ENCODE data around the gene CLIP1. TPM values are rescaled to one million over a fixed set of nuclear protein-coding genes. Genes with fewer than 3 reads are reported as not detected.

CLIP1 gene
- polyA plus RNA-seq, 1 of the 3 experiments (the other 2 are of a cell fraction) = 33.9 TPM

- H3K4me2 ChIP-seq = no peak overlapping the region
- H4K20me1 ChIP-seq (ENCODE audit: insufficient read depth) = no peaks in the 10 kb centered on the region
- no peaks in the 10 kb centered on the region for H3K9me3 ChIP-seq
- ChIA-PET CTCF (interaction anchor here (0.7 to 2.0 kb wide), 3 partner anchors 16 to 181 kb away, joined by 3 to 12 read pairs (median 3); no protein-coding TSS in a partner anchor), POLR2A (no interaction called here)
- no peak overlapping the region for H3K27ac ChIP-seq (ENCODE audit: low read depth in 2 of 2, low read length in 1 of 2)
- peaks cover 0 to 25% of the 10 kb centered on the region in 2 experiments for H3K36me3 ChIP-seq (replicated peaks in 1 of 2; ENCODE audit: control insufficient read depth in 1 of 2, insufficient read depth in 2 of 2, low read length in 1 of 2)
- TF ChIP-seq MXI1 (IDR thresholded peaks at IDR 0.05; ENCODE audit: low read depth, low read length) = no peak
- no peak for TF ChIP-seq FOSL2 (IDR thresholded peaks at IDR 0.05; ENCODE audit: borderline replicate concordance, low read depth)
- TF ChIP-seq JUND (IDR thresholded peaks at IDR 0.05) = no peak
- TF ChIP-seq NFIC (IDR thresholded peaks at IDR 0.05; ENCODE audit: borderline replicate concordance) = no peak
- TF ChIP-seq CHD2 (IDR thresholded peaks at IDR 0.05; ENCODE audit: low read length, partially characterized antibody) = no peak
- TF ChIP-seq CTCF (IDR thresholded peaks at IDR 0.05) = no peak
- TF ChIP-seq IRF3 (IDR thresholded peaks at IDR 0.05; ENCODE audit: low read depth, low read length) = no peak
- TF ChIP-seq REST (IDR thresholded peaks at IDR 0.05; ENCODE audit: low read depth, low read length) = no peak
- TF ChIP-seq TAF1 (IDR thresholded peaks at IDR 0.05; ENCODE audit: borderline replicate concordance, low read depth, low read length) = no peak
- TF ChIP-seq NRF1 (IDR thresholded peaks at IDR 0.05; ENCODE audit: low read depth, low read length) = no peak
- TF ChIP-seq RXRA (IDR thresholded peaks at IDR 0.05; ENCODE audit: borderline replicate concordance, low read depth) = no peak
- no peak overlapping the region for H3K4me3 ChIP-seq (ENCODE audit: low read depth in 2 of 2, low read length in 1 of 2)
- peaks cover 0 to 26% of the 10 kb centered on the region in 2 experiments; a peak in 1 of 4 replicates for H3K4me1 ChIP-seq (ENCODE audit: control insufficient read depth in 1 of 2, insufficient read depth in 2 of 2, low read depth in 1 of 2, low read length in 1 of 2)
- H2AFZ ChIP-seq (ENCODE audit: low read depth) = no peak overlapping the region
- no peak for DNase-seq
- H3K9me2 ChIP-seq = no peaks in the 10 kb centered on the region
- no peak overlapping the region for H3K9ac ChIP-seq
- no peaks in the 10 kb centered on the region for H3K27me3 ChIP-seq (ENCODE audit: insufficient read depth)
- 73% methylated on average over 8 of the region's 8 CpGs for WGBS (ENCODE audit: low lambda C conversion rate)
- peaks cover 57% of the 10 kb centered on the region for H3K79me2 ChIP-seq (ENCODE audit: insufficient read depth)
- peaks cover 19% of the 10 kb centered on the region for H3F3A ChIP-seq (replicated peaks; ENCODE audit: insufficient read depth)
Observed at GRCh38 chr12:122371475-122372045, 50.9 kb downstream of the CLIP1 start.
